ENCODE data around the gene HOXD9.

Gene HOXD9

DNA sequence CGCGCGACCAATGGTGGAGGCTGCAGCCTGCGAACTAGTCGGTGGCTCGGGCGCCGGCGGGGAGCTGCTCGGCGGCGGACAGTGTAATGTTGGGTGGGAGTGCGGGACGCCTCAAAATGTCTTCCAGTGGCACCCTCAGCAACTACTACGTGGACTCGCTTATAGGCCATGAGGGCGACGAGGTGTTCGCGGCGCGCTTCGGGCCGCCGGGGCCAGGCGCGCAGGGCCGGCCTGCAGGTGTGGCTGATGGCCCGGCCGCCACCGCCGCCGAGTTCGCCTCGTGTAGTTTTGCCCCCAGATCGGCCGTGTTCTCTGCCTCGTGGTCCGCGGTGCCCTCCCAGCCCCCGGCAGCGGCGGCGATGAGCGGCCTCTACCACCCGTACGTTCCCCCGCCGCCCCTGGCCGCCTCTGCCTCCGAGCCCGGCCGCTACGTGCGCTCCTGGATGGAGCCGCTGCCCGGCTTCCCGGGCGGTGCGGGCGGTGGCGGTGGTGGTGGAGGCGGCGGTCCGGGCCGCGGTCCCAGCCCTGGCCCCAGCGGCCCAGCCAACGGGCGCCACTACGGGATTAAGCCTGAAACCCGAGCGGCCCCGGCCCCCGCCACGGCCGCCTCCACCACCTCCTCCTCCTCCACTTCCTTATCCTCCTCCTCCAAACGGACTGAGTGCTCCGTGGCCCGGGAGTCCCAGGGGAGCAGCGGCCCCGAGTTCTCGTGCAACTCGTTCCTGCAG lies at the start of gene HOXD9:
Gene HOXD9, plus strand, starts transcription at position 37 of the 728 bp plus-strand sequence. Its CDS starts 50 bp downstream, at position 87.
- DNase-seq: no peak

DNA sequence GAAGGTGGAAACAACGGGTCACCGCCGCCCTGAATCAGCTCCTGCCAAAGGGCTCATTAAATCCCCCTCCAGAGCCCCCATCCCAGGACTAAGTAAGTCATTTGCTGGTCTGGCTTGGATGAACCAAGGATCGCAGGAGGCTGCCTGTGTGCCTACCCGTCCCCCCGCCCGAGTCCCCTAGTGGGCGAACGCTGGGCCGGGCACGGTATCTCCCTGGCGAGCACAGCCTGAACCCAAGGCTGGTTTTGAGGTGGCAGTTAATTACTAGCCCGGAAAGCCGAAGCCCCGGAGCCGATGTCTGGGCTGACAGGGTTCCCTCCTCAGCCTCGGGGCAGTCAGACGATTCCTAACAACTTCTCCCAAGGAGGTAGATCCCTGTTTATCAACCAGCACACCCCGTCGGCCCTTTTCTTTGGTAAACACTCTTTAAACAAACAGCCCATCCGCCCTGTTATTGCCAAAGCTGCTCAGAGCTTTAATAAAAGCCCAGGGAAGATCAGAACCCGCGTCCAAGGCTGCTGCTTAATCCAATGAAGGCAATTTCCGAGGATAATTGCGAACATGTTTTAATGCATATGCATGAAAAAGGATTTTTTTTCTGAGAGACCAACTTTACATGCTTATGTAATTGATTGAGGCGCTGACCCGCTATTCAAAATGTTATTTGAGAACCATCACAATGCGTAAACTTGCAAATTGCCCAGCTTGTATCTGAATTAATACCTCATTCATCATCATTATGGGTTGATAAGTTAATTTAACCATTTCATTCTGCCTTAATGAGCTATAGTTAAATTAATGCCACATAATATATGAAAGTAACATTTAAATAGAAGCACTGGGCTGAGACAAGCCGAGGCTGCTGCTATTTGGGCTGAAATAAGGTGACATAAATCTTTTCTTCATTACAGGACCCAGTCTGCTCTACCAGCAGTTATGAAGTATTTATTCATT lies 49.3 kb upstream of the HOXD9 start:
- no peak for DNase-seq

DNA sequence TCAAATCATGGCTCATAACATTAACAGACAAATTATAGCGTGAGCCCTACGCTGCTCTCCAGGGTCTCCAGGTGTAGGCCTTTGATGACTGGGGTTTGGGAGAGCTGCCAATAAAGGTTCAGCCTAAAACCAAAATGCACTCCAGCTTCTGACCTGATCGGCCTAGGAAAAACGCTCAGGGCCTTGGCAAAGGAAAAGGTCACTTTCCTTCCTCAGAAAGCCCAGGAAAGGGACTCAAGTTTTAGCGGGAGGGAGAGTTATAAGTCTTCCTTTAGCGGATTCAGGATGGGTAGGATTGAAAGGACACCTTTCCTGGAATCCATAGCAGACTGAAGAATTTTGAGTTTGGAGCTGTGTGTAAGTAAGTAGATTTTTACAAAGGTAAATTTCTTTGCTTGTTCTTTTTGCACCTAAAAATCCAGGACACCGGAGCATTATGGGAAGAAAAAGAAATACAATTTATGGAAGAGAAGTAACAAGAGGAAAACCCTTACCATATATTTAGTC lies 47.5 kb upstream of the HOXD9 start:
- no peak for DNase-seq

DNA sequence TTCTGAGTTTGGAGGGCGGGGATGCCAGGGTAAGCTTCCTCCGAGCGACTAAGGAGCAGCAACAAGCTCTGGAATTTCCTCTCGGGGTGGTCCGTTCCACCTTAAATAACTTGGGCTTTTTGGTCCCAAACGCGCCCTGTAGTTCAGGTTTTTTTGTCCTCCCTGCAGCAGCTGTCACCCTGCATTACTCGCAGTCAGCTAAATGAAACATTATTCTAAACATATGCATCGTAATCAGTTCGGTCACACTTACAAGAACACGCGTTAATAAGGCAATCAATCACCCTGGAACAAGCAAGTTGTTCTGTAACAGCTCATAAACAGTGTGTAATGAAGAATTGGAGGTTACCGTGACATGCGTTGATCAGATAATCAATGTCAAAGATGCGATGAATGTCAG lies 47.0 kb upstream of the HOXD9 start:
- no peak for DNase-seq

DNA sequence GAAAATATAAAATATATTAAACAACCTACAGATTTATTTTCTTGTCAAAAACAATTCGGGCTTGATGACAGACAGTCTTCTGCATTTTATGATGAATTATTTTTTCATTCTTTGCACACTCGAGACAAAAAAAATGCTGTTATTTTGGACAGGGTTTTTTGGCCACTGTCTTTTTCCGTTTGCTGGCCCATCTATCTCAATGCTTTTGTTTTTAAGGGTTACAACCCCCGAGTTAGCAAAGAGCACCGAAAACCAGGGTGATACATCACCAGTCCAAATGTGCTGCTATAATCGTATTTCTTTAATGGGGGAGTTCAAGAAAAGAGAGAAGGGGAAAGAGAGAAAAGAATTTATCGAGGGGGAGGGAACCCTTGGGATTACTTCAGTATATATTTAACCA lies 46.5 kb upstream of the HOXD9 start:
- DNase-seq: no peak

DNA sequence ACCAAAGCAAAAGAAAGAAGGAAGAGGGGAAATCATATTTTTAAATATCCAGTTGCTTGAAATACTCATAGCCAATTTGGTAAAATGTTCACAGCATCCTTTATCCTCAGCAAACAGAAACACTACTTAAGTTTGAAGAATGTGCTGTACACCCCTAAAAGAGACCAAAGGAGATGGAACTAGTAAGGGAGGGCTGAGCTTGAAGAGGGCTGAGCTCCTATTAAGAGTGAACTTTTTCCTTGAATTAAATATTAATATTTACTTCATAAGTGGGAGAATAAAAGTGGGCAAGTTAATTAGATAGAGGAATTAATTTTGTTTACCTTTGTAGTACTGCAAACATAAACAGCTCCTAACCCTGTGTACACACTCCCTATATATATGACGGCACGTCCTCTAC lies 45.7 kb upstream of the HOXD9 start:
- DNase-seq: no peak

DNA sequence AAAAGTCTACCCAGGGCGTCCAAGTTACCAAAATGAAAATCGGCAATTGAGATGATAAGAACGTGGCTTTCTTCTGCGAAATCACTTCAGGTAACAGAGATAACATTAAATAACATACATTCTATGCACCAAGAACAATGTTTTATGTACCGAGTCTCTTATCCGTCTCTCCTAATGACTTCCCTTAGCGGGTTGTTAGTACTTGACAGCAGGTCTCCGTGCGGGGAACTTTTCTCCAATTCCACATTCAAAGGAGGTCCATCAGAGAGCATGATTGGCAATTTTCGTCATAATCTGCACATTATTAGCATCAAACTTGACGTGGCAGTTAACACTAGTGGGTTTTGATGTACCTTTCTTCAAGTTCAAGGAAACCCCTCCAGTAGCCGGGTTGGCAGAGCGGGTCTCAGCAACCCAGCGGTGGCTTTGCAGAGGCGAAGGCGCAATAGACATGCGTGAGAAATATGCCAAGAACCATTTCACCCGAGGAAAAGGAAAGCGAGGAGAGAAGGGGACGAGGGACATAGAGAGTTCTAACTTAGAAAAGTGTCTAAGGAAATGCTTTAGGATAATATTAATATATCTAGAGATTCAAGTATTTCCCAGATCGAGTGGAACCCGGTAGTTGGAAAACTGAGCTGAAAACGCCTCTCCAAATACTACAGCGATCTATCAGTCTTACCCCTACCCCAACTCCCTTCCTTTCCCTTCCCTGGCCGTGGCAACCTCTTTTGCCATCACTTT lies 43.8 kb upstream of the HOXD9 start:
- DNase-seq: no peak

DNA sequence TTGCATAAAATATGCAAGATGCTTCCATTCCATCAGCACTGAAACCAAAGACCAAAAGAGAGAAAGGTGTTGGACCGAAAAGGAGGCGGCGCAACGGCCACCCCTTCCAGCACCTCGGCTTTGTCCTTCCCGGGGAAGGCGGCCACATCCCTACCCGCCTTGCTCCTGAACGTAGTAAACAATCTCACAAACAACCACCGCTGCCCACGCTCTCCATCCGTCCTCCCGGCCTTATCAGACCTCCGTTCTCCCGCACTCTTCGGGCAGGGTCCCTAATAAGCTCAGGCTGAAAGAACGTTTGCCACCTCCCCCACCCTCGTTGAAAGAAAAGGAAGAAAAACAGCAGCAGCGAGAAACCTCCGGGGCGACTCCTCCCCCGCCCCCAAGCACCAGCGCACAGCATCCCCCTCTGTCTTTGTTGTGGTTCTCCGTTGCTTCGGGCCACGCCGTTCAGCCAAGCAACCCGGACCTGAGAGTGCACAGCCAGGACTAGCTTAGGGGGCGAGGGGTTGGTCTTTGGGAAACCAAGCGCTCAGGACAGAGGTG lies 43.2 kb upstream of the HOXD9 start:
- no peak for DNase-seq

DNA sequence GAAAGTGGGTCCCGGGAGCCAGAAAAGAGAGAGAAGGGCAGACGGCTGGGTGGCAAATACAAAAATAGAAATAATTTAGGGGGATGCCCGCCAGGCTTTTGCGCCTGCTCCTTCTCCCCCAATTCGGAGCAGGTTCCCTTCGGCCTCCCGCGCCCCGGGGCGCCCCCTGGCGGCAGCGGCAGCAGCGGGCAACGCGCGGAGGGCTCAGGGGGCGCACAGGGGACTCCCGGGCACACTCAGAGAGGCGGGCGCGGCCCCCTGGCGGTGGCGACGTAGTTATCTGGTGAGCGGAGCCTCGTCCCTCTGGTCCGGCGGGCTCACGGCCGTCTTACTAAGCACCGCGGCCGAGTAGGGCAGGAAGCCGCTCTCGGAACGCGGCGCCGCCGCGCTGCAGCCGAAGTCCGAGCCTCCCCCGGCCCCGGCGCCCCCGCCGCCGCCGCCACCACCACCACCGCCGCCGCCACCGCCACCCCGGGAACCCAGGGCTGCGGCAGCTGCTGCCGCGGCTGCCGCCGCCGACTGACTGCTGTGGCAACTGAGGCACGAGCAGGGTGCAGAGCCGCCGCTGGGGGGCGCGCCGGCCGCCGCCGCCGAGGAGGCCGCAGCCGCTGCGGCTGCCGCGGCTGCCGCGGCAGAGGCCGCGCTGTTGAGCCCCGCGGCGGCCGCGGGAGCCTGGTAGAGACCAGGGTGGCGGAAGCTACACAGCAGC lies 42.5 kb upstream of the HOXD9 start:
- no peak for DNase-seq

DNA sequence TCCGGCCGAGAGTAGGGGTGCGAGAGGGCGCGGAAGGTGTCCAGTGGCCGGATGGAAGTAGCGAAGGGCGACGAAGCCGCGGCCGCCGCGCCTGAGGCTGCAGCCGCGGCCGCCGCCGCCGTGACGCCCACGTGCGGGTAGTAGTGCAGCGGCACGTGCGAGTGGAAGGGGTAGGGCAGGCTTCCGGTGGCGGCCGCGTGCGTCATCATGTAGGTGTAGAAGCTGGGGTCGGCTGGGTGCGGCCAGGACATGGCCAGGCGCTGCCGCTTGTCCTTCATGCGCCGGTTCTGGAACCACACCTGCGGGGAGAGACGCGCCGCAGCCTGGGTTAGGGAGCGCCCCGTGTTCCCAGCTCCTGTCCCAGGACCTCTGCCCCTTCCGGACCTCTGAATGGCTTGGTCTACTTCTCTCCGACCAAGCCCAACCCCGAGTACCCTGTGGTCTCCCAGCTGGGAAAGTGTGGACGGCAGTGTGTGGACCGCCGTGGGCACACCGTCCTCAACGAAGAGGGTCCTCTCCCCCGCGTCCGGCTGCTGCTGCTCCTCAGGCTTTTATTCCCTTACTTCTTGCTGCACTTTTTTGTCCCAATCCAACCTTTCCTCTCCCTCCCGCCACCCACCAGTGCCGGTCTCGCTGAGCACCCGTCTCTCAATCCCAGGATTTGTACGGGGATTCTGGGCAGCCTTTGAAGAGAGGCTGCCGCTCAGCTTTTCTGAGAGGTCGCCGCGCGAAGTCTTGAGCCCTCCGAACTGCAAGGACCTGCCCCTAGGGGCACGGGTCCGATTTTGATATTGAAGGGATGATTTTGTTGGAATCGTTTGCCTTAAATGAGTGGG lies 41.8 kb upstream of the HOXD9 start:
- no peak for DNase-seq

DNA sequence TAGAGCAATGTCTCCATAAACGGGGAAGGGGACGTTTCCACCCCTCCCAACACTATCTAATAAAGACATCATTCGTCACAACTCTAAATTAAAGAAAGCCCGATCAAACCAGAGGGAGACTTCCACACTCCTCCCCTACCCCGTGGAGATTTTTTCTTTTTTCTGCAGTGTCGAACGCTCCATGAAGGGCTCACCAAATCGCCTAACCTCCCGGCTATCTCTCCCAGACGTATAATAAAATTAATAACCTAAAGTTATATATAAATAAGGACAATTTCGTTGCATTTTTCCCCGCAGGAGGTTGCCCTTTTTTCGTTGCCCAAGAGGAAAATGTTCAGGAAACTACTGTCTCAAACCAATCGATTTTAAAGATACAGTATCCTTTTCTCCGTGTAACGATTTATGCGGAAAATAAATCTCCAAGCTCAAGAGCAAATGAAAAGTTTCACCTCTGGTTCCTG lies 41.1 kb upstream of the HOXD9 start:
- DNase-seq: no peak

DNA sequence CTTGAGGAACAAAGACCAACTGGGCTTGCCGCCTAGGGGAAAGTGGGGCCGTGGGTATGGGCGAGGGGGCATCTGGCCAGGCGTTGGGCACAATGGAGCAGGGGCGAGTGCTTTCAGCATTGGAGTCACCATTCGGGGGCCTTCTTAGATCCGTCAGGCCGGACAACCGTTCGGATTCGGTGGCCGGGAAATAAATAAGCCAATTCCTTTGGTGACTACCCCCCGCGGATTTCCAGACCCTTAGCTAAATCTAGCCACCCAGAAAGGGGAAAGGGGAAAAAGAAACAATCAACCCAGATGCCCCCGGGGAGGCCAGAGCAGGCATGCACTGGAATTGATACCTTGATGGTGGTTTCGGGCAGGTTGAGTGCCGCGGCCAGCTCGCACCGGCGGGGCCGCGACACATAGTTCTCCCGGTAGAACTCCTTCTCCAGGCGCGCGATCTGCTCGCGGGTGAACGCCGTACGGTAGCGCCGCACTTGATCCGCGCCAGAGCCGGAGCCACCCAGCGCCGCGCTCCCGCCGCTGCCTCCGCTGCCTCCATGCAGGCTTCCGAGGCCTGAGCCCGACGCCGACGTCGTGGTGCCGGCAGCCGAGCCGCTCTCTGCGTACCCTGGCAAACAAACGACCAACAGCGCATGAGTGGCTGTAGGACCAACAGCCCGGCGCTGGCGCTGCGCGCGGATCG lies 40.5 kb upstream of the HOXD9 start:
- DNase-seq: no peak

DNA sequence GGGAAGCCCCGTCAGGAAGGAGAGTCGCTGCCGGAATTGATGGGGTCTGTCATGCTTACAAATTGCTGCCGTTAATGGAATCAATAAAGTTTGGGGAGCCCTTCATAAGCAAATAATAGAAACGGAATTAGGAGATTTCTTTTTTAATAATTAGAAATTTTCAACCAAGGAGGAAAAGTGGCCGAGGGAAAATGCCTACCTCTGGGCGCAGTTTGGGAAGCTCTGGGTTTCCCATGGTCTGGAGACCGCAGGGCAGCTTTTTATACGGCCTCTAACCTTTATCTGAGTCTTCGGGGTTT lies 40.0 kb upstream of the HOXD9 start:
- DNase-seq: no peak

DNA sequence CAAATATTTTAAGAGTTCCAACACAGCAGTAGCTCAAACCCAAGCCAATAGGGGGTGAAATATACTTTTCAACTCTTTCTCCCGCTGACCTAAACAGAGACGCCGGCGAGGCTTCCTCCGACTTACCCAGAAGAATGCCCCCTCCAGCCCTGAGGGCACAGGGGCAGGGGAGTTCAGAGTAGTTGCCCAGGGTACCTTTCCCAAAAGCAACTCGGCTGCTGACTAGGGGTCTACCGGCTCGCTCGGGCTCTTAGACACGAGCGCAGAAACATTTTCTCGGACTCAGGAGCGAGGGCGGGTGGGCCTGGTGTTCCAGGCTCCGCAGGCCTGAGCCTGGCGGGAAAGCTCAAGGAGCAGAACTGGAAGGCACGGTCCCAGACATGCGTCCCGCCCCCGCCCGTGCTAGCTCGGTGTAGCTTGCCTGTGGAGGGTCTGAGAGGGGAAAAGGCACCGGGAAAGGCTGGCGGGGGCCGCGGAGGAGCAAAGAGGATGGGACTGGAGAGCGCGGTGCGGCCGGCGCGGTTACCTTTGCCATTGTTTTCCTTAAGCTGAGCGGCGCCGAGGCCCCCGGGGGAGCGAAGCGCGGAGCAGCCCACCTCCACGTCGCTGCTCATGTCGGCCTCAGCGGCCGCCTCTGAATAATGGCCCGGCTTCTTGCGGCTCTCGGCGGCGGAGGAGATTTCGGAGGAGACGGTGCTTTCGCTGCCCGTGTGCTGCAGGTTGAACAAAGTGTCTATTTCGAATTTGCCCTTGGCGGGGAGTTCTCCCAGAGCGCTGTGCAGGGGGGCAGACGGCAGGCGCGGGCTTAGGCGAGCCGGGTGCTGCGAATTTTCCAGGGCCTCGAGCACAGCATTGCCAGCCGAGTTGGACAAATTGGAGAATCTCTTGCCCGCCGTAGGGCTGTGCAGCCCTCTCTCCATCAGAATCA lies 39.4 kb upstream of the HOXD9 start:
- no peak for DNase-seq

DNA sequence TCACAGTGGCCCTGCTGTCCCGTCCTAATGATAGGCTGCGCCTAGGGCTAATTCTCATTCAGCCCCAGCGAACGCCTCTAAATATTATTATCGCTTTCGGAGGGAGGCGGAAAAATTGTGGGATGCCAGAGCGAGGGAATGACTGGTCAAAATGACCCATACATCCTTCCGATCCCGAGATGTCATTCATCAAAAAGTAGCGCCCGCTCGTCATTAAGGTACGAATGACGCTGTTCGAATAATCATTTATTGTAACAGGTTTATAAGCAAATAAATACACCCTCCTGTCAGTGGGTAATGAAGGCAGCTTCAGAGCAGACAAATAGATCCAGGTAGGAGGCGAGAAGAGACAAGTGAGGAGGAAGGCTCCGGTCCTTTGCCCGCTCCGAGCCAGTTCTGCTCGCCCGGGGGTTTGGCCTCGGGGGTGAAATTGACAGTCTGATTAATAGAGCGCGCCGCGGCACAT lies 38.7 kb upstream of the HOXD9 start, which contains the start of gene EVX2:
Gene EVX2, minus strand, starts transcription at position 167 of the 466 bp plus-strand sequence. CDS start 186 bp downstream, outside the sequence.
- no peak for DNase-seq

DNA sequence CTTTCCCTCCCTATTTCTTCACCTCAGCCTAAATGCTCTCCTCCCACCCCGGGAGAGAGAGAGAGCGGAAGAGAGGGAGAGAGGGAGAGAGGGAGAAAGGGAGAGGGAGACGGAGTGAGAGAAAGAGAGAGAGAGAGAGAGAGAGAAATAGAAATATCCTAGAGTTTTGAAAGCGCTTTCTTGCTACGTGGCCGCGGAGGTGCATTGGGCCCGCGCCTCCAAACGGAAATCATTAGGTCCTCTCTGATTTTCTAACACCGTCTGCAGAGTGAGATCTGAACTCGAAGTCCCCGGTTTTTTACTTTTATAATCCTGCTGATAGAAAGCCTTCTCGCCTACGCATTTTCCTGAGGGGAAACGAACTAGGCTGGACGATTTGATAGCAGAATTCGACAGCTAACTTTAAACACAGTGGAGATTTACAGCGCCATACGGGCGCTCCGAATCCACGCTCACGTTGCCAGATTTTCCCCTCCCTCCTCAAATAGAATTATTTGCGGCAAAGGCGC lies 37.9 kb upstream of the HOXD9 start:
- no peak for DNase-seq

DNA sequence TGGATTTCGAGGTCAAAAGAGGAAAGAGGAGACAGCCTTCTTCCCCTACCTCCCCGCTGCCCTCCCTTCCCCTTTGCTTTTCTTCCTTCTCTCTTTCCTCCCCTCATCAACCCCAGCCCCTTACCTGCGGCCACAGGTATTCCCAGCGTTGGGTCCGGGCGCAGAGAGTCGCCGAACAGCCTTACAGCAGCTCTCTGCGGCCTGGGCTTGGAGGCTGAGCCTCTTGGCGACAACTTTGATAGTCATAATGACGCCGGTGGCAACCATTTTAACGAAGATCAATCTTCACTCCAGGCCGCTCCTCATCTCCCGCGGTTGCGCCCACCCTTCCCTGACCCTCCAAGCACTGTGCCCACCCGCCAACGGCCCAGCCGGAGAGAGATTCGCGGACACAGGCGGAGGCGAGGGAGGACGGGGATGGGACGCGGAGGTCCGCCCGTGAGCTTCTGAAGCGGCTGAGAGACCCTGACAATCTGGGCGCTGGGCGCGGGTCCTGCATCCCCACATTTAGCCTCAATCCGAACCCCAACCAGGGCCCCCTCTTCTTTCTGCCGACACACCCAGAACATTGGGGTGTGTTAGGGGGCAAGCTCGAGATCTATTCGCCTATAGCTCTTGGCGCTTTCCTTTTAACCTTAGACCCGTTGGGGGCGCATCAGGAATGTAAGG lies 37.3 kb upstream of the HOXD9 start:
- DNase-seq: no peak
